HEK293 (cell line): ENCODE results near the gene EIF4A2.

Experiments
- GLIS2 ChIP-seq: fragments of 450-650 bp; formaldehyde crosslinking; IDR thresholded peaks from 2 replicates; pipeline ENCODE4 v1.5.1; 2016; ENCODE audit warnings: missing biosample characterization, missing genetic modification characterization
- HIC1 ChIP-seq: fragments of 450-650 bp; formaldehyde crosslinking; IDR thresholded peaks from 2 replicates; pipeline ENCODE4 v1.5.1; 2016; ENCODE audit warnings: missing biosample characterization, missing genetic modification characterization
- MYNN ChIP-seq: fragments of 450-650 bp; formaldehyde crosslinking; IDR thresholded peaks from 2 replicates; pipeline ENCODE4 v1.5.1; 2016; ENCODE audit warnings: missing biosample characterization, missing genetic modification characterization, borderline replicate concordance
- OSR2 ChIP-seq: fragments of 450-650 bp; formaldehyde crosslinking; IDR thresholded peaks from 2 replicates; pipeline ENCODE4 v1.5.1; 2016; ENCODE audit warnings: missing biosample characterization, missing genetic modification characterization
- OVOL3 ChIP-seq: fragments of 450-650 bp; formaldehyde crosslinking; IDR thresholded peaks from 2 replicates; pipeline ENCODE4 v1.5.1; 2016; ENCODE audit warnings: missing biosample characterization, missing genetic modification characterization
- SP7 ChIP-seq: fragments of 450-650 bp; formaldehyde crosslinking; IDR thresholded peaks from 2 replicates; pipeline ENCODE4 v1.5.1; 2016; ENCODE audit warnings: missing biosample characterization, missing genetic modification characterization
- TRIM28 ChIP-seq: IDR thresholded peaks from 2 replicates; pipeline ENCODE4 v1.6.1; 2011; ENCODE audit warnings: low read length, control low read depth, borderline replicate concordance
- TSHZ1 ChIP-seq: fragments of 450-650 bp; formaldehyde crosslinking; IDR thresholded peaks from 2 replicates; pipeline ENCODE4 v1.5.1; 2016; ENCODE audit warnings: missing biosample characterization, missing genetic modification characterization, borderline replicate concordance
- YY2 ChIP-seq: fragments of 450-650 bp; formaldehyde crosslinking; IDR thresholded peaks from 2 replicates; pipeline ENCODE4 v1.5.1; 2016; ENCODE audit warnings: missing biosample characterization, missing genetic modification characterization
- ZBTB17 ChIP-seq: fragments of 450-650 bp; formaldehyde crosslinking; IDR thresholded peaks from 2 replicates; pipeline ENCODE4 v1.5.1; 2016; ENCODE audit warnings: missing biosample characterization, missing genetic modification characterization
- ZBTB26 ChIP-seq: fragments of 450-650 bp; formaldehyde crosslinking; optimal IDR thresholded peaks from 2 replicates; pipeline ENCODE3; 2016; ENCODE audit warnings: missing biosample characterization, mild to moderate bottlenecking, missing genetic modification characterization
- ZFP69B ChIP-seq: fragments of 450-650 bp; formaldehyde crosslinking; IDR thresholded peaks from 2 replicates; pipeline ENCODE4 v1.5.1; 2016; ENCODE audit warnings: missing biosample characterization, missing genetic modification characterization
- ZNF169 ChIP-seq: fragments of 450-650 bp; formaldehyde crosslinking; IDR thresholded peaks from 2 replicates; pipeline ENCODE4 v1.5.1; 2016; ENCODE audit warnings: missing biosample characterization, missing genetic modification characterization
- ZNF2 ChIP-seq: fragments of 450-650 bp; formaldehyde crosslinking; IDR thresholded peaks from 2 replicates; pipeline ENCODE4 v1.5.1; 2016; ENCODE audit warnings: missing biosample characterization, missing genetic modification characterization
- ZNF335 ChIP-seq: fragments of 450-650 bp; formaldehyde crosslinking; conservative IDR thresholded peaks from 2 replicates; pipeline ENCODE4 v1.5.1; 2016; ENCODE audit warnings: missing biosample characterization, missing genetic modification characterization
- ZNF394 ChIP-seq: fragments of 450-650 bp; formaldehyde crosslinking; IDR thresholded peaks from 2 replicates; pipeline ENCODE4 v1.5.1; 2016; ENCODE audit warnings: missing biosample characterization, missing genetic modification characterization, mild to moderate bottlenecking, moderate library complexity, borderline replicate concordance
- ZNF514 ChIP-seq: fragments of 450-650 bp; formaldehyde crosslinking; IDR thresholded peaks from 2 replicates; pipeline ENCODE4 v1.5.1; 2016; ENCODE audit warnings: missing biosample characterization, missing genetic modification characterization
- ZNF558 ChIP-seq: fragments of 450-650 bp; formaldehyde crosslinking; IDR thresholded peaks from 2 replicates; pipeline ENCODE4 v1.5.1; 2016; ENCODE audit warnings: missing biosample characterization, missing genetic modification characterization
- ZNF580 ChIP-seq: fragments of 450-650 bp; formaldehyde crosslinking; IDR thresholded peaks from 2 replicates; pipeline ENCODE4 v1.5.1; 2016; ENCODE audit warnings: missing biosample characterization, missing genetic modification characterization
- ZNF600 ChIP-seq: fragments of 450-650 bp; formaldehyde crosslinking; IDR thresholded peaks from 2 replicates; pipeline ENCODE4 v1.5.1; 2016; ENCODE audit warnings: missing biosample characterization, missing genetic modification characterization
- ZNF660 ChIP-seq: fragments of 450-650 bp; IDR thresholded peaks from 2 replicates; pipeline ENCODE4 v1.5.1; 2018; ENCODE audit warnings: missing biosample characterization, mild to moderate bottlenecking, missing genetic modification characterization
- ZNF664 ChIP-seq: fragments of 450-650 bp; formaldehyde crosslinking; IDR thresholded peaks from 2 replicates; pipeline ENCODE4 v1.5.1; 2016; ENCODE audit warnings: missing biosample characterization, missing genetic modification characterization
- ZNF670 ChIP-seq: fragments of 450-650 bp; formaldehyde crosslinking; IDR thresholded peaks from 2 replicates; pipeline ENCODE4 v1.5.1; 2016; ENCODE audit warnings: missing biosample characterization, missing genetic modification characterization, low read depth
- ZNF777 ChIP-seq: fragments of 450-650 bp; formaldehyde crosslinking; IDR thresholded peaks from 2 replicates; pipeline ENCODE4 v1.5.1; 2017; ENCODE audit warnings: missing biosample characterization, missing genetic modification characterization, borderline replicate concordance
- ZSCAN16 ChIP-seq: fragments of 450-650 bp; formaldehyde crosslinking; IDR thresholded peaks from 2 replicates; pipeline ENCODE4 v1.5.1; 2016; ENCODE audit warnings: missing biosample characterization, missing genetic modification characterization
- ZSCAN23 ChIP-seq: fragments of 450-650 bp; formaldehyde crosslinking; IDR thresholded peaks from 2 replicates; pipeline ENCODE4 v1.5.1; 2016; ENCODE audit warnings: missing biosample characterization, missing genetic modification characterization
- ZSCAN30 ChIP-seq: fragments of 450-650 bp; IDR thresholded peaks from 2 replicates; pipeline ENCODE4 v1.5.1; 2018; ENCODE audit warnings: missing biosample characterization, mild to moderate bottlenecking, missing genetic modification characterization, moderate library complexity
- ZSCAN5A ChIP-seq: fragments of 450-650 bp; formaldehyde crosslinking; IDR thresholded peaks from 2 replicates; pipeline ENCODE4 v1.5.1; 2016; ENCODE audit warnings: missing biosample characterization, missing genetic modification characterization

The EIF4A2 gene

GRCh38 chr3:186806089-186807055 is 23.0 kb downstream of the EIF4A2 start, which contains the start of gene RFC4 (continued):
- TF ChIP-seq GLIS2 (tag by site-specific recombination) (peak; percentile 44), ZNF777 (tag by site-specific recombination) (no peak; the same call in 1 of the 2 replicates), ZSCAN16 (tag by site-specific recombination) (0 out of 2 replicates have a peak, but pooled peaks have one; percentile 10), ZNF660 (tag by site-specific recombination) (peak; percentile 100), MYNN (tag by site-specific recombination) (no peak; the same call in 1 of the 2 replicates), OVOL3 (tag by site-specific recombination) (no peak), ZNF169 (tag by site-specific recombination) (no peak), ZNF335 (tag by site-specific recombination) (peak; percentile 94), ZBTB26 (tag by site-specific recombination) (peak; percentile 95), OSR2 (tag by site-specific recombination) (no peak), ZNF394 (tag by site-specific recombination) (peak; percentile 56; the same call in 1 of the 2 replicates), ZNF558 (tag by site-specific recombination) (no peak), TRIM28 (peak; percentile 72; the same call in 1 of the 2 replicates), ZBTB17 (0 out of 2 replicates have a peak, but pooled peaks have one; percentile 25), ZNF600 (tag by site-specific recombination) (peak; percentile 35; the same call in 1 of the 2 replicates), ZFP69B (0 out of 2 replicates have a peak, but pooled peaks have one; percentile 31), ZNF670 (tag by site-specific recombination) (no peak), HIC1 (tag by site-specific recombination) (peak; percentile 92), ZNF580 (tag by site-specific recombination) (peak; percentile 87), ZNF514 (tag by site-specific recombination) (no peak), ZSCAN23 (tag by site-specific recombination) (no peak), ZSCAN30 (tag by site-specific recombination) (0 out of 2 replicates have a peak, but pooled peaks have one; percentile 22), ZNF2 (peak; percentile 37; the same call in 1 of the 2 replicates), ZSCAN5A (no peak), SP7 (tag by site-specific recombination) (peak; percentile 60; the same call in 1 of the 2 replicates), YY2 (tag by site-specific recombination) (no peak), TSHZ1 (tag by site-specific recombination) (no peak), ZNF664 (tag by site-specific recombination) (no peak)
